DMS153 treated with DMSO at 0.1 percent for 48 hours (cell line): ENCODE measurements around the gene ZNF816.
"Not testable (repeated sequence)": the region's sequence is repeated elsewhere in the genome, so short reads cannot be mapped to it uniquely, and the experiment has no call there.

Experiments used
- DNase-seq: peaks from one replicate; lab custom pipeline; 2025; ENCODE audit not compliant: unreplicated experiment; lab: John Stamatoyannopoulos, UW

ZNF816 gene

GRCh38 chr19:52936151-52936953 lies 26.3 kb downstream of the ZNF816 start:
- no peak for DNase-seq

- DNase-seq: no peak
Measured at GRCh38 chr19:52935434-52935833, 27.2 kb downstream of the ZNF816 start.

GRCh38 chr19:52924641-52925040 lies 38.0 kb downstream of the ZNF816 start:
- not testable (repeated sequence) for DNase-seq

DNA sequence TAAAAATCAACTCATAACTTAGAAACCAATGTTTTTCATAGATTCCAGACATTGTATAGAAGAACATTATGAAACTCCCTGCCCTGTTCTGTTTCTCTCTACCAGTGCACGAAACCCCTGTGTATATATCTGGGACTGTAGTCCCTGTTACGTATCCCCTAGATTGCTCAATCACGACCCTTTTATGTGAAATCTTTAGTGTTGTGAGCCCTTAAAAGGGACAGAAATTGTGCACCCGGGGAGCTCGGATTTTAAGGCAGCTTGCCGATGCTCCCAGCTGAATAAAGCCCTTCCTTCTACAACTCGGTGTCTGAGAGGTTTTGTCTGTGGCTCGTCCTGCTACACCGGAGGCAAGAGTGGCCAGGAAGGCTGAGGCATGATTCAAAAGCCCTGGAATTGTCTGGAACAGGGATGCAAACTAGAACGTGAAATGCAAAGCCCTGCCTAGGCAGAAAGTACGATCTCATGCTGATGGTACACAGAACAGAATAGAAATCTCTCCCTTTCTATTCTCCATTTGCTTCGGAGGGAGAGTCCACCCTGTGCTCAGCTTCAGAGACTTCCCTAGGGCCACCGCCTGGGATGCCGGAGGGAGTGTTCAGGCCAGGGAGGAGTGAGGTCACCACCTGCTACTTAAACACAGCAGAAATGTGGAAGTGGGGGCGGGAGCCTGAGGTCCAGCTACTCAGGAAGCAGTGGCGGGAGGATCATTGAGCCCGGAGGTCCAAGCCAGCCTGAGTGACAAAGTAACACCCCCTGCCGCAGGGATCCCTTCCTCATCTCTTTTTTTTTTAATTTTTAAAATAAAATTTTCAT lies 38.7 kb downstream of the ZNF816 start:
- DNase-seq: peak; percentile 10

- DNase-seq: peak; percentile 89
Measured at GRCh38 chr19:52922841-52923777, 39.6 kb downstream of the ZNF816 start, which contains the start of gene ZNF888. Gene ZNF888, minus strand, starts transcription at chr19:52923428. Its CDS starts 5,555 bp downstream, at chr19:52917873.

- no peak for DNase-seq
Measured at GRCh38 chr19:52917531-52917930, 45.1 kb downstream of the ZNF816 start.

GRCh38 chr19:52910648-52911047 lies 52.0 kb downstream of the ZNF816 start:
- DNase-seq: no peak

DNA sequence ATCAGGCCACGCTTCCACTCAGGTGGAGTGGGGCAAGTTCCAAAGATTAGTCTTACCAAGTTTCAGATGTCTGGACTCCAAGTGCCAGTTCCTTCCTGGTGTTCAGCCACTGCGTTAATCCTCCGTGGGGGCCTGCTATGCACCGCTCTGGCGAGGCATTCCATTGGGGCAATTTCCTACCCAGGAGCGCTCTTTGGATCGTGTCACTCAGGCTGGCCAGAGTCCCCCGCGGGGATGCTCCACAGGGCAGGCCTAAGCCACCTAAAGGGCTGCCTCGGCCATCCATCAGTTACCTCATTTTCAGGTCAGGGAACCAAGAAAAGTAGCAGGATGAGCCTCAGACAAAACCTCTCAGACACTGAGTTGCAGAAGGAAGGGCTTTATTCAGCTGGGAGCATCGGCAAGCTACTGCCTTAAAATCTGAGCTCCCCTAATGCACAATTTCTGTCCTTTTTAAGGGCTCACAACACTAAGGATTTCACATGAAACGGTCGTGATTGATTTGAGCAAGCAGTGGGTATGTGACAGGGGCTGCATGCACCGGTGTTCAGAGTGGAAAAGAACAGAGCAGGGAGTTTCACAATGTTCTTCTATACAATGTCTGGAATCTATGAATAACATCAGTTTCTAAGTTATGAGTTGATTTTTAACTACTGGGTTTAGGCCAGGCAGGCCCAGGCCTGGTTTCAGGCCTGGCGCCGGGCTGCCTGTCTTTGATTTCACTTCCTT lies 58.5 kb downstream of the ZNF816 start:
- not testable (repeated sequence) for DNase-seq

DNA sequence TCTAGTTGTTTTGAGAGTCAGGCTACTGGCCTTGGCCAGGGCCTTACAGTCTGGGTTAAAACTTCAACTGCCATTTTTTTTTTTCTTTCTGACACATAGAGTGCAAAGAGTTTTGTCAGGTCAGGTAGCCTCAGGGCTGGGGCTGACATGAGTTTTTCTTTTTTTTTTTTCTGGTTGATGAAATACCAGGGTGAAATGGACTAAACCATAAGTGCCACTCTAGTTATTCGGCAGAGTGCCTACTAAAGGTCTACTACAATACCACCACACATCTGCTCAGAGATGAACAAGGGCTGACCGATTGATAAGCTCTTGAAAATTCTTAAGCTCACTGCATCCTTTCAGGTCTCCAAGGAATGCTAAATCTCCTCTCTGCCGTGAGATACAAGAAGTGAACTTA lies 60.8 kb downstream of the ZNF816 start:
- no peak for DNase-seq
